GM19043 (cell line): ENCODE results near the gene ARHGAP15.
A peak's percentile ranks its signal among the peaks of the same experiment; 100 is the strongest.

ENCODE experiments used
- ATAC-seq: cut with Tn5 transposase; IDR thresholded peaks from one replicate; pipeline ENCODE4 v1.9.1; 2021; ENCODE audit warnings: low read depth; ENCODE audit not compliant: unreplicated experiment

Gene ARHGAP15

GRCh38 chr2:143433840-143434239 is 304.6 kb downstream of the ARHGAP15 start:
- no peak for ATAC-seq

- no peak for ATAC-seq
These were observed 305.2 kb downstream of the ARHGAP15 start for GRCh38 chr2:143434445-143434844.

- ATAC-seq, result no peak
These were observed 305.9 kb downstream of the ARHGAP15 start for GRCh38 chr2:143435131-143435530.

- ATAC-seq, result no peak
These were observed 307.7 kb downstream of the ARHGAP15 start for GRCh38 chr2:143436951-143437350.

- ATAC-seq, result no peak
These were observed 311.3 kb downstream of the ARHGAP15 start for GRCh38 chr2:143440411-143441012.

- no peak for ATAC-seq
These were observed 313.0 kb downstream of the ARHGAP15 start for GRCh38 chr2:143442193-143442592.

- peak; percentile 84 for ATAC-seq
These were observed 322.5 kb downstream of the ARHGAP15 start for GRCh38 chr2:143451642-143452281.

GRCh38 chr2:143452817-143453451 is 323.7 kb downstream of the ARHGAP15 start:
- ATAC-seq, result peak; percentile 72

GRCh38 chr2:143453981-143454511 is 324.8 kb downstream of the ARHGAP15 start:
- no peak for ATAC-seq

- ATAC-seq, result no peak
These were observed 326.1 kb downstream of the ARHGAP15 start for GRCh38 chr2:143455317-143455716.

GRCh38 chr2:143458258-143459190 is 329.3 kb downstream of the ARHGAP15 start:
- ATAC-seq, result no peak

- no peak for ATAC-seq
These were observed 331.2 kb downstream of the ARHGAP15 start for GRCh38 chr2:143460382-143460781.

GRCh38 chr2:143463719-143464118 is 334.5 kb downstream of the ARHGAP15 start:
- peak; percentile 71 for ATAC-seq

GRCh38 chr2:143466391-143466790 is 337.2 kb downstream of the ARHGAP15 start:
- no peak for ATAC-seq

GRCh38 chr2:143467011-143467410 is 337.8 kb downstream of the ARHGAP15 start:
- ATAC-seq, result no peak

- ATAC-seq, result peak; percentile 58
These were observed 339.2 kb downstream of the ARHGAP15 start for GRCh38 chr2:143468341-143468888.

- ATAC-seq, result no peak
These were observed 340.1 kb downstream of the ARHGAP15 start for GRCh38 chr2:143469323-143469722.

- no peak for ATAC-seq
These were observed 342.3 kb downstream of the ARHGAP15 start for GRCh38 chr2:143471550-143471949.

- no peak for ATAC-seq
These were observed 344.0 kb downstream of the ARHGAP15 start for GRCh38 chr2:143473216-143473615.

GRCh38 chr2:143473820-143474219 is 344.6 kb downstream of the ARHGAP15 start:
- no peak for ATAC-seq
